Right ventricle myocardium superior (tissue), 1 donor: ENCODE results near the gene SSBP3. TPM values are rescaled to one million over a fixed set of nuclear protein-coding genes. Genes with fewer than 3 reads are reported as not detected.

ENCODE experiments used
- ATAC-seq: fragments of 200-7000 bp; cut with Tn5 transposase; one replicate; pipeline ENCODE4 v1.9.1; 2020; ENCODE audit warnings: mild to moderate bottlenecking; ENCODE audit not compliant: poor library complexity
- DNase-seq: peaks from one replicate; pipeline ENCODE4 v3.0.0-alpha.2; 2020
- intact Hi-C: fragments of 100-400 bp; cut with DNase I; formaldehyde crosslinking; loops from one replicate; pipeline ENCODE4 v1.11.2; 2022
- total RNA-seq: library from RNA; stranded (reverse); fragmentation: NEBNext Ultra II Directional; extraction: Animal tissue kit (Norgen Biotek cat#: 25700); gene quantifications from one replicate; pipeline ENCODE4 v1.2.1, GENCODE V29; 2021
- donor health status: DM: no; HTN: yes; CAD: no; lungs with severe emphysema.

SSBP3 gene
- total RNA-seq, 1 donor from 2014 or later, result 49.1 TPM

GRCh38 chr1:54415533-54415932 is 9.3 kb upstream of the SSBP3 start:
- intact Hi-C loops, result no loop called here
- DNase-seq (no peak), ATAC-seq (no peak)

DNA sequence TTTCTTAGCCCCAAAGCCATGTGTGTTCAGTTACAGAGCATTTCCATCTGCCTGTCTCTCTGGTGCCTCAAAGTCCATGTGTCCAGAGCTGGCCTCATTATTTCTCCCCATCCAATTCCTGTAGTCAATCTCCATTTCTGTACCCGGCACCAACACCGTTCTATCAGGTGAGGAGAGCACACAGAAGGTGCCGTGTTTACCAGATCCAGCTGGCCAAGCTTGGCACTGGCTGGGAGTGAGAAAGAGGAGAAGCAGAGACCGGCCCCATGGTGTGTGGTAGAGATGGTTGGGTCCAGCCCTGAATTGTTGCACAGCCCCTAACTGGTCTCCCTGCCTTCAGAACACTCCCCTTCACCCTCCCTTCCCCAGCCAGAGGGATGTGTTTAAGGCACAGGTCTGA is 7.5 kb upstream of the SSBP3 start:
- intact Hi-C loops, result no loop called here
- ATAC-seq, result no peak
- no peak for DNase-seq

GRCh38 chr1:54413295-54413694 is 7.1 kb upstream of the SSBP3 start:
- intact Hi-C loops, result no loop called here
- DNase-seq (peak; percentile 61), ATAC-seq (peak; percentile 62)

- DNase-seq, result no peak
- intact Hi-C loops, result no loop called here
- no peak for ATAC-seq
Measured at GRCh38 chr1:54410359-54410758, 4.2 kb upstream of the SSBP3 start.

- DNase-seq (no peak), ATAC-seq (no peak)
- intact Hi-C loops, result loop anchor here (1.0 to 10.0 kb wide), 5 partner anchors 78 to 335 kb away; partner anchors contain the start of genes CYB5RL and MRPL37
Measured at GRCh38 chr1:54409156-54410142, 3.3 kb upstream of the SSBP3 start.

DNA sequence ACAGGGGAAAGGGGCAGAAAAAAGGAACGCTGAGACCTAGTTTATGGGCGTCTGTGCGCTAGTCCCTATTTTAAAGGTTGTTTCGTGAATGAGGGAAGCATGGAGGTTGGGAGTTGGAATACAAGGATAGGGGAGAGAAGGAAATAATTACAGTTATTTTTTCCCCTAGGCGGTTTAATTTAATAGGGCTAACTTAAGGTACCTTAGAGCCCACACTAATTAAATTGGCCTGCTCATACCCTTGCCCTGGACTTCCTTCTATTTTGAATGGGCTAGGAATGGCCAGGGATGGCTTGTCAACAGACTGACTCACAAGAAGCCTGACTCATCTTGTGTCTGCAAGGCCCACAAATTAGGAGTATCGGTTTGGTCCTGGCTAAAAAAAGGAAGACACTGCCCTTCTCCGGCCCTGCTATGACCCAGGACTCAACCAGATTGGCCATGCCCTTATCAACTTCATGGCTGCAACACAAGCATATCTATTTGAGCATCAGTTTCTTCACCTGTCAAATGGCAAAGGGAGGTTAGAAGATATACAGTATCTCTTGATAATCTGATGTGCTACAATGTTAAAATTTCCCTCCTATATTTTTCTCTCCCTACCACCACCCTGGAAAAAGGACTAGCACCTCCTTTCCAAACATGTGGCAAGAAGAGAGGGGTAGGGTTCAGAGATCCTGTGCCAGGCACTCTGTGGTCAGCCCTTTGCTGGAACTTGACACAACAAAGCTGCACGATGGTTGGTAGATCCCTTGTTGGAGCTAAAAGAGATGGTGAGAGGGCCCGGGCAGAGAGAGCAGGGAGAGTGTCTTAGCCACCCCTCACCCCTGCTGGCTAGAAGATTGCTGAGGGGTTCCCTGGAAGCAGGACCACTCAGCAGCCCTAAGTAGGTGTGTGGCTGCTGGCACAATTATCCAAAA is 2.2 kb upstream of the SSBP3 start:
- intact Hi-C loops, result loop anchor here (1.0 to 10.0 kb wide), 5 partner anchors 79 to 334 kb away; partner anchors contain the start of genes CYB5RL and MRPL37
- ATAC-seq, result no peak
- DNase-seq, result no peak

DNA sequence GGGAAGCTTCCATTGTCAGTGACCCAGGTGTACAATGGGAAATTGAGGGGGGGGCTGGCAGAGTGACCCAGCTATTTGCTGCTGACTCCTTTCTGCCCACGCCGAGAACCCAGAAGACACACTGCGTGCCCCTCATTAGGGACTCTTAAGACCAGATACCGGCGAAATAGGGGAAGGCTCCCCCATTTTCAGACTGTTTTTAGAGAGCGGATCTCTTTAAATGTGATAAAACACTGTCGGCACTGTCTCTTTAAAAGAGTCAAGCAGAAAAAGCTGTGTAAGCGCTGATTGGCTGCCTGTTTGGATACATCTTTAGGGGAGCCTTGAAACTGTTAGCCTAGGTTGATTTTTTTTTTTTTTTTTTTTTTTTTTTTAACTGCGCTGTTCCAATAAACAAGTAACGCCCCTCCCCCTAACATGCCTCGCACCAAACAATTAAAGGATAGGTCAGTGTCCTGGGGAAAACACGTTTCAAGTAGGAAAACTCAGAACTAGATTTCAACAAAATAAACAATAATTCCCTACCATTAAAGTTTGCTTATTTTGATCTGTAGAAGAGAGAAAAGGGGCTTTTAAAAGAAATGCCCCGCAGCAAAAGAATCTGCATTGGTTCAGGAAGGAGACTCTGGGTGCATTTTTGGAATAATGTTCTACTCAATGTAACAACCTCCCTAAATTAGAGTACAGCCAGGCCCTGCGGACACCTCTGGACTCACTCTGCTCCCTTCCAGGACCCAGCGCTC is 1.4 kb upstream of the SSBP3 start:
- DNase-seq (no peak), ATAC-seq (peak; percentile 82)
- intact Hi-C loops, result loop anchor here (5.0 to 10.0 kb wide), 4 partner anchors 133 to 333 kb away; partner anchors contain the start of genes CYB5RL and MRPL37

DNA sequence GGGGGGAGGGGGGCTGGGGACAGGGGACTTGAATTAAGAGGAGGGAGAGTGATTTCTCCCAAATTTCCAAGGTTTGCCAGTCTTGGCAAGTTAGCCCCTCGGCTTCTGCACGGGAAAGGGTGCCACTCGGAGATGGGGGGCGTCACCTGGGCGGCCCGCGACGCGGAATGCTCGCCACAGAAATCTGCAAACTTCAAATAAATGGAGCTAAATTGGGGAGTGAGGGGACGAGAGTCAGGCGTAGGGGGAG is 885 bp upstream of the SSBP3 start:
- ATAC-seq (no peak), DNase-seq (no peak)
- intact Hi-C loops, result loop anchor here (5.0 to 10.0 kb wide), 4 partner anchors 132 to 332 kb away; partner anchors contain the start of genes CYB5RL and MRPL37

DNA sequence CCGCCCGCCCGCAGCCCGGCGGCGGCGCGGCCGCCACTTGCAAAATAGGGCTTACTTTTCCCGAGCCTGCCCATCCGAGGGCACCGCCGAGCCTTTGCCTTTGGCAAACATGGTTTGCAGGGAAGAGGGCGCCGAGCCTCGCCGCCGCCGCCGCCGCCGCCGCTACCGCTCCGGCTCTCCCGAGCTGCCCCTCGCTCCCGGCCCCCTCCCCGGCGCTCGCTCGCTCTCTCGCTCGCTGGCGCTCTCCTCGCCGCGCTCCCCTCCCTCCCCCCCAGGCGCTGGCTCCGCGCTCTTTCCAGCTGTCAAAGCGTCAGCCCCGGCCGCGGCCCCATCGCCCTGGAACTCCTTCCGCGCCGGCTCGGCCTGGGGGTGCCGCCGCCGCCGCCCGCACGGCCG is 298 bp downstream of the SSBP3 start:
- intact Hi-C loops, result loop anchor here (5.0 to 10.0 kb wide), 4 partner anchors 131 to 331 kb away; partner anchors contain the start of genes CYB5RL and MRPL37
- DNase-seq (peak; percentile 54), ATAC-seq (no peak)

GRCh38 chr1:54404939-54405897 is 976 bp downstream of the SSBP3 start:
- DNase-seq, result peak; percentile 57
- ATAC-seq, result peak; percentile 1
- intact Hi-C loops, result loop anchor here (5.0 to 10.0 kb wide), 5 partner anchors 98 to 330 kb away; partner anchors contain the start of genes CYB5RL and MRPL37

GRCh38 chr1:54404263-54404662 is 1.9 kb downstream of the SSBP3 start:
- DNase-seq, result no peak
- intact Hi-C loops, result loop anchor here (5.0 to 10.0 kb wide), 4 partner anchors 97 to 329 kb away; no protein-coding TSS in a partner anchor

GRCh38 chr1:54403808-54404261 is 2.4 kb downstream of the SSBP3 start:
- no peak for DNase-seq
- no peak for ATAC-seq
- intact Hi-C loops, result loop anchor here (5.0 to 10.0 kb wide), 4 partner anchors 97 to 329 kb away; no protein-coding TSS in a partner anchor

More at GRCh38 chr1:54404263-54404662, 1.9 kb downstream of the SSBP3 start:
- no peak for ATAC-seq

DNA sequence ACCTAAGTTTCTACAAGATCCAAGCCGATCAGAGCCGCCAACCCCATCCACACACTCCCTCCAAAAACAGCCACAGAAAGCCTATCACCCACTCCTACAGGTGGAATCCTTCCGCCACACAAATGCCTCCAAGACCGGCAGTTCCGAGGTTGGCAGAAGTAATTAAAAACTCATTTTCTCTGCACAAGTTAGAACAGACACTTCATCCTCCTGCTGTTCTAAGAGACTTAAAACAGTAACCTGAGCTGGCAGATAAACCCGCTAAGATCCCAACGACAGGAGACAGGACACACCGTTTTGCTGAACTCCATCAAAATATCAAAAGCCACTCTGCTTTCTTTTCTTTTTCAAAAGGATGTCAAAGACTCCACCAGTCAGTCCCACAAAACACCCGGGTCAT is 2.8 kb downstream of the SSBP3 start:
- intact Hi-C loops, result loop anchor here (5.0 to 10.0 kb wide), 4 partner anchors 96 to 329 kb away; no protein-coding TSS in a partner anchor
- no peak for DNase-seq
- no peak for ATAC-seq

- intact Hi-C loops, result loop anchor here (5.0 to 10.0 kb wide), 4 partner anchors 96 to 328 kb away; no protein-coding TSS in a partner anchor
- DNase-seq, result no peak
- ATAC-seq, result no peak
Measured at GRCh38 chr1:54402896-54403295, 3.3 kb downstream of the SSBP3 start.

- ATAC-seq (no peak), DNase-seq (no peak)
- intact Hi-C loops, result loop anchor here (5.0 to 10.0 kb wide), 4 partner anchors 94 to 327 kb away; no protein-coding TSS in a partner anchor
Measured at GRCh38 chr1:54401799-54402198, 4.4 kb downstream of the SSBP3 start.

DNA sequence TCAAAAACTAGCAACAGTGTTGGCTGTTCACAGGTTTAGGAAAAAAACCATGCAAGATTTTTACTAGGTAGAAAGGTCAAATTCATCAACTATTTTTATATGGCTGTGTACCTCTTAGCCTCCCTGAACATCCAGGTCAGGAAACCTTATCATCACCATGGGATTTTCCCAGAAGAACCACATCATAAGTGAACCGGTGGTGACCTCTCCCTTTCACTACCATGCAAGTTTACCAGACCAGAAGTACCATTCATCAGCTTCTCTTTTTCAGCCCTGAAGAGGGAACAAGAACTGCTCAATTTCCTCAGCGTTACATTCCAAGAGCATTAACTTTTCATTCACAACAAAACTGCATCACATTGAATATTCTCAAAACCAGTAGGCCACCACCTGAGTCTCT is 5.9 kb downstream of the SSBP3 start:
- ATAC-seq, result no peak
- intact Hi-C loops, result loop anchor here (5.0 to 10.0 kb wide), 4 partner anchors 93 to 326 kb away; no protein-coding TSS in a partner anchor
- DNase-seq, result no peak

GRCh38 chr1:54399765-54400164 is 6.4 kb downstream of the SSBP3 start:
- ATAC-seq (no peak), DNase-seq (no peak)
- intact Hi-C loops, result loop anchor here (5.0 to 10.0 kb wide), 4 partner anchors 92 to 325 kb away; no protein-coding TSS in a partner anchor
